SK-N-MC (cell line): ENCODE results near the gene CCDC121.
"Not testable (repeated sequence)": the region's sequence is repeated elsewhere in the genome, so short reads cannot be mapped to it uniquely, and the experiment has no call there.

ENCODE experiments used
- DNase-seq: peaks from one replicate; pipeline ENCODE4 v3.0.0-alpha.2; 2011; ENCODE audit warnings: low read depth, low spot score
- H3K27ac ChIP-seq: fragments of 200-600 bp; sonication (generic); 2 replicates; pipeline ENCODE4 v1.5.1; 2016; ENCODE audit warnings: mixed run types
- H3K36me3 ChIP-seq: fragments of 200-600 bp; sonication (generic); 2 replicates; pipeline ENCODE4 v1.6.1; 2017; ENCODE audit warnings: antibody characterized with exemption, low read length, mixed read lengths; ENCODE audit not compliant: insufficient read depth
- H3K4me3 ChIP-seq: fragments of 200-600 bp; sonication (generic); 2 replicates; pipeline ENCODE4 v1.5.1; 2016
- H3K9ac ChIP-seq: fragments of 200-600 bp; sonication (generic); 2 replicates; pipeline ENCODE4 v1.8.0; 2017; ENCODE audit warnings: mixed run types, mixed read lengths; ENCODE audit not compliant: insufficient read length
- H3K9me3 ChIP-seq: fragments of 200-600 bp; sonication (generic); 2 replicates; pipeline ENCODE4 v1.6.1; 2017; ENCODE audit warnings: low read depth, mild to moderate bottlenecking, antibody characterized with exemption, low read length, moderate library complexity, mixed read lengths
- EZH2 ChIP-seq: fragments of 200-600 bp; sonication (generic); IDR thresholded peaks from one replicate; pipeline ENCODE4 v1.6.1; 2017; ENCODE audit warnings: antibody characterized with exemption
- FOXP2 ChIP-seq: optimal IDR thresholded peaks from 2 replicates; pipeline ENCODE3; 2011; ENCODE audit warnings: mild to moderate bottlenecking, moderate library complexity; ENCODE audit not compliant: insufficient read depth; ENCODE audit errors: extremely low read length, control extremely low read depth
- POLR2AphosphoS5 ChIP-seq: IDR thresholded peaks from 2 replicates; pipeline ENCODE4 v1.6.1; 2012; ENCODE audit warnings: mild to moderate bottlenecking, low read depth, low read length, borderline replicate concordance

The CCDC121 gene

GRCh38 chr2:27624943-27625342, 3.9 kb downstream of the CCDC121 start:
- Histone ChIP-seq H3K4me3 (no peak overlapping the region), H3K27ac (no peak overlapping the region), H3K9ac (no peak overlapping the region), H3K36me3 (peaks cover 33% of the 10 kb centered on the region), H3K9me3 (no peaks in the 10 kb centered on the region)
- no peak for TF ChIP-seq EZH2
- no peak for TF ChIP-seq POLR2AphosphoS5
- no peak for TF ChIP-seq FOXP2
- DNase-seq, result no peak

- no peak for TF ChIP-seq POLR2AphosphoS5
- no peak for TF ChIP-seq EZH2
- no peak for TF ChIP-seq FOXP2
- DNase-seq, result no peak
- H3K27ac ChIP-seq, result no peak overlapping the region
- H3K9me3 ChIP-seq, result no peaks in the 10 kb centered on the region
- H3K9ac ChIP-seq, result no peak overlapping the region
- peaks cover 48% of the 10 kb centered on the region for H3K36me3 ChIP-seq
- no peak overlapping the region for H3K4me3 ChIP-seq
Observed at GRCh38 chr2:27622921-27623384, 5.9 kb downstream of the CCDC121 start.

GRCh38 chr2:27621524-27621923, 7.3 kb downstream of the CCDC121 start:
- Histone ChIP-seq H3K9me3 (no peaks in the 10 kb centered on the region), H3K36me3 (peaks cover 62% of the 10 kb centered on the region), H3K27ac (no peak overlapping the region), H3K4me3 (no peak overlapping the region), H3K9ac (no peak overlapping the region)
- TF ChIP-seq FOXP2 (no peak), EZH2 (no peak), POLR2AphosphoS5 (no peak)
- DNase-seq, result no peak

GRCh38 chr2:27615316-27615715, 13.5 kb downstream of the CCDC121 start:
- no peaks in the 10 kb centered on the region for H3K9me3 ChIP-seq
- H3K27ac ChIP-seq, result no peak overlapping the region
- no peak for TF ChIP-seq EZH2
- TF ChIP-seq POLR2AphosphoS5, result no peak
- TF ChIP-seq FOXP2, result no peak
- no peak for DNase-seq
- H3K36me3 ChIP-seq, result peaks cover 71% of the 10 kb centered on the region
- H3K4me3 ChIP-seq, result no peak overlapping the region
- H3K9ac ChIP-seq, result no peak overlapping the region

- TF ChIP-seq EZH2 (no peak), POLR2AphosphoS5 (no peak), FOXP2 (no peak)
- Histone ChIP-seq H3K4me3 (no peak overlapping the region), H3K27ac (no peak overlapping the region), H3K36me3 (peaks cover 72% of the 10 kb centered on the region), H3K9me3 (no peaks in the 10 kb centered on the region), H3K9ac (no peak overlapping the region)
- no peak for DNase-seq
Observed at GRCh38 chr2:27613985-27614384, 14.8 kb downstream of the CCDC121 start.

GRCh38 chr2:27606611-27607010, 22.2 kb downstream of the CCDC121 start:
- H3K9me3 ChIP-seq, result no peaks in the 10 kb centered on the region
- H3K36me3 ChIP-seq, result peaks cover 65% of the 10 kb centered on the region
- DNase-seq, result no peak
- H3K4me3 ChIP-seq, result no peak overlapping the region
- no peak overlapping the region for H3K27ac ChIP-seq
- H3K9ac ChIP-seq, result no peak overlapping the region
- TF ChIP-seq POLR2AphosphoS5 (no peak), EZH2 (no peak), FOXP2 (no peak)

GRCh38 chr2:27596627-27597026, 32.2 kb downstream of the CCDC121 start:
- H3K9me3 ChIP-seq, result no peaks in the 10 kb centered on the region
- DNase-seq, result no peak
- H3K36me3 ChIP-seq, result peaks cover 33% of the 10 kb centered on the region
- TF ChIP-seq FOXP2 (no peak), EZH2 (no peak), POLR2AphosphoS5 (no peak)
- no peak overlapping the region for H3K4me3 ChIP-seq
- H3K27ac ChIP-seq, result no peak overlapping the region
- H3K9ac ChIP-seq, result no peak overlapping the region

- not testable (repeated sequence) for H3K9me3 ChIP-seq, H3K27ac ChIP-seq, H3K4me3 ChIP-seq, H3K9ac ChIP-seq, DNase-seq
- H3K36me3 ChIP-seq, result peaks cover 21% of the 10 kb centered on the region
Observed at GRCh38 chr2:27595412-27595811, 33.4 kb downstream of the CCDC121 start.

GRCh38 chr2:27594020-27594703, 34.6 kb downstream of the CCDC121 start:
- H3K4me3 ChIP-seq, H3K36me3 ChIP-seq, H3K27ac ChIP-seq, DNase-seq, H3K9me3 ChIP-seq, H3K9ac ChIP-seq: not testable (repeated sequence)
